GM12878 (cell line): Measurements from ENCODE around the gene WDR72. TPM values are rescaled to one million over a fixed set of nuclear protein-coding genes. Genes with fewer than 3 reads are reported as not detected.

Experiments
- ATAC-seq: fragments of 200-7000 bp; cut with Tn5 transposase; 3 replicates; pipeline ENCODE4 v1.9.1; 2020; ENCODE audit warnings: mild to moderate bottlenecking, moderate library complexity
- BruUV-seq: library from RNA; stranded (reverse); fragments of 400-500 nt; replicated peaks from 2 replicates; lab custom pipeline; 2021; lab: Mats Ljungman, UMichigan
- CTCF ChIA-PET: fragments of 300-600 bp; sonication (Branson Sonifier 250); formaldehyde crosslinking; extraction: SDS; loops from one replicate; lab custom pipeline; 2021; ENCODE audit warnings: inconsistent platforms; lab: Yijun Ruan, JAX
- POLR2A ChIA-PET: fragments of 350-600 bp; formaldehyde crosslinking; extraction: SDS; loops from one replicate; lab custom pipeline; 2021; ENCODE audit warnings: inconsistent platforms; lab: Charles Lee
- RAD21 ChIA-PET: fragments of 300-600 bp; sonication (Branson Sonifier 250); formaldehyde crosslinking; loops from one replicate; lab custom pipeline; 2023; ENCODE audit warnings: antibody characterized with exemption; ENCODE audit not compliant: unreplicated experiment; lab: Charles Lee
- SMC1A ChIA-PET: fragments of 300-600 bp; sonication (Branson Sonifier 250); formaldehyde crosslinking; loops from one replicate; lab custom pipeline; 2023; ENCODE audit not compliant: unreplicated experiment, uncharacterized antibody; lab: Charles Lee
- DNase-seq: peaks from one replicate; pipeline ENCODE4 v3.0.0-alpha.2; 2011; ENCODE audit warnings: low read depth, low spot score
- FAIRE-seq: peaks from 3 replicates; lab custom pipeline; 2011; peaks lifted over from hg19 to GRCh38; lab: Jason Lieb, UNC
- H2AFZ ChIP-seq: 2 replicates; pipeline ENCODE4 v1.6.0; 2011; ENCODE audit warnings: low read depth, low read length, control low read depth; ENCODE audit not compliant: control insufficient read depth
- H3K27ac ChIP-seq: 2 replicates; pipeline ENCODE4 v1.5.1; 2011; ENCODE audit warnings: control low read depth; ENCODE audit not compliant: control insufficient read depth, insufficient read depth
- H3K27me3 ChIP-seq, 2 experiments: replicated peaks in 1 of 2; 2 replicates each; pipeline versions ENCODE4 v1.6.0 to v1.6.1; 2011; ENCODE audit warnings: low read length in 1 of 2; ENCODE audit not compliant: control insufficient read depth in 2 of 2, insufficient read depth in 2 of 2
- H3K36me3 ChIP-seq, 2 experiments: 2 replicates each; pipeline ENCODE4 v1.5.1; 2011; ENCODE audit warnings: low read length in 1 of 2; ENCODE audit not compliant: control insufficient read depth in 2 of 2, insufficient read depth in 2 of 2
- H3K4me1 ChIP-seq: 2 replicates; pipeline ENCODE4 v1.6.1; 2011; ENCODE audit warnings: mild to moderate bottlenecking, low read length, moderate library complexity, mixed read lengths; ENCODE audit not compliant: control insufficient read depth, insufficient read depth
- H3K4me2 ChIP-seq: 2 replicates; pipeline ENCODE4 v1.6.0; 2011; ENCODE audit warnings: control low read depth; ENCODE audit not compliant: control insufficient read depth, insufficient read depth
- H3K4me3 ChIP-seq: fragments of 200-600 bp; sonication (generic); 2 replicates; pipeline ENCODE4 v1.5.1; 2016
- H3K79me2 ChIP-seq: 2 replicates; pipeline ENCODE4 v1.6.0; 2011; ENCODE audit warnings: low read length; ENCODE audit not compliant: control insufficient read depth, insufficient read depth
- H3K9ac ChIP-seq: 2 replicates; pipeline ENCODE4 v1.8.0; 2011; ENCODE audit warnings: low read length, control low read depth, mixed read lengths; ENCODE audit not compliant: control insufficient read depth, insufficient read depth
- H3K9me3 ChIP-seq: replicated peaks from 3 replicates; pipeline ENCODE4 v1.5.1; 2011; ENCODE audit warnings: mild to moderate bottlenecking, low read length; ENCODE audit not compliant: control insufficient read depth, insufficient read depth
- H4K20me1 ChIP-seq: 2 replicates; pipeline ENCODE4 v1.6.0; 2011; ENCODE audit not compliant: control insufficient read depth, insufficient read depth
- BCL3 ChIP-seq: IDR thresholded peaks from 2 replicates; pipeline ENCODE4 v1.6.1; 2011; ENCODE audit warnings: borderline replicate concordance, low read depth, mild to moderate bottlenecking, moderate library complexity, low read length; ENCODE audit not compliant: insufficient read depth, poor library complexity, severe bottlenecking
- CBFB ChIP-seq: IDR thresholded peaks from 2 replicates; pipeline ENCODE4 v1.6.1; 2016; ENCODE audit warnings: antibody characterized with exemption, low read depth
- CREB1 ChIP-seq: IDR thresholded peaks from 2 replicates; pipeline ENCODE4 v1.6.1; 2012; ENCODE audit warnings: low read depth, mild to moderate bottlenecking, inconsistent platforms
- ETV6 ChIP-seq, 2 experiments: fragments of 450-650 bp in 1 of 2; IDR thresholded peaks in 1 of 2; conservative IDR thresholded peaks in 1 of 2; 2 replicates each; pipeline ENCODE4 v1.6.1; 2014; ENCODE audit warnings: antibody characterized with exemption in 1 of 2, borderline replicate concordance in 1 of 2, low read depth in 1 of 2, mild to moderate bottlenecking in 1 of 2, moderate library complexity in 1 of 2
- NBN ChIP-seq: fragments of 450-650 bp; IDR thresholded peaks from 2 replicates; pipeline ENCODE4 v1.6.1; 2016
- NKRF ChIP-seq: fragments of 450-650 bp; conservative IDR thresholded peaks from 2 replicates; pipeline ENCODE4 v1.6.1; 2017; ENCODE audit warnings: mild to moderate bottlenecking, moderate library complexity
- PML ChIP-seq: IDR thresholded peaks from 2 replicates; pipeline ENCODE4 v1.6.1; 2012; ENCODE audit warnings: low read length, inconsistent platforms
- SMAD1 ChIP-seq: fragments of 450-650 bp; IDR thresholded peaks from 2 replicates; pipeline ENCODE4 v1.6.1; 2018; ENCODE audit warnings: mild to moderate bottlenecking, low read depth; ENCODE audit not compliant: partially characterized antibody
- SREBF2 ChIP-seq: IDR thresholded peaks from 2 replicates; pipeline ENCODE4 v1.6.1; 2012; ENCODE audit warnings: mild to moderate bottlenecking, low read length
- ZNF384 ChIP-seq: IDR thresholded peaks from 2 replicates; pipeline ENCODE4 v1.6.1; 2012; ENCODE audit warnings: low read depth, mild to moderate bottlenecking, low read length, improper control_type of control experiment, borderline replicate concordance
- ZNF622 ChIP-seq: fragments of 450-650 bp; IDR thresholded peaks from 2 replicates; pipeline ENCODE4 v1.6.1; 2017; ENCODE audit warnings: mild to moderate bottlenecking, inconsistent platforms
- WGBS: methylation state at CpG from one replicate; pipeline ENCODE4 v1.1.6; 2016; ENCODE audit warnings: low lambda C conversion rate; ENCODE audit not compliant: insufficient replicate concordance, insufficient coverage; ENCODE audit errors: missing lambda C conversion rate; 5-methylcytosine and 5-hydroxymethylcytosine counted together
- in situ Hi-C: fragments of 300-500 bp; cut with MboI; formaldehyde crosslinking; loops from 9 replicates; pipeline ENCODE4 v1.14.3; 2018; ENCODE audit warnings: mixed read lengths
- intact Hi-C: fragments of 100-400 bp; cut with micrococcal nuclease; formaldehyde crosslinking; loops from one replicate; pipeline ENCODE4 v1.14.2; 2022; ENCODE audit not compliant: unreplicated experiment
- polyA plus RNA-seq, 11 experiments: library from polyadenylated mRNA; depleted of rRNA in 4 of 11; unstranded in 6 of 11; stranded (reverse) in 5 of 11; fragments of >200 nt; fragmentation: Nextera tagmentation in 4 of 11; fragmentation: Illumina TruSeq in 1 of 11; extraction: Ambion mirVana in 4 of 11; extraction: Trizol in 1 of 11; gene quantifications; 1 replicate in 1 of 11; 2 replicates in 10 of 11; pipeline versions ENCODE4 v1.2.1 to v1.2.3, GENCODE V29; 2011 to 2016; ENCODE audit warnings: inconsistent platforms in 2 of 11, missing spikeins in 2 of 11, low read depth in 1 of 11
- total RNA-seq, 4 experiments: library from RNA; depleted of rRNA in 3 of 4; stranded (reverse); fragments of >200 nt in 3 of 4; fragmentation: Illumina TruSeq in 1 of 4; extraction: Trizol in 1 of 4; gene quantifications; 2 replicates each; pipeline versions ENCODE4 v1.2.1 to v1.2.3, GENCODE V29; 2013 to 2021
- TF ChIP-seq, protein P1 (sequence below): fragments of 450-650 bp; IDR thresholded peaks from 2 replicates; pipeline ENCODE4 v1.6.1; 2014; ENCODE audit warnings: mild to moderate bottlenecking

WDR72 gene
- total and polyA plus RNA-seq, 10 of the 15 experiments (the other 5 are each of a cell fraction or from before 2014, with no cell fraction given) = 0.03 TPM; not detected in 9

DNA sequence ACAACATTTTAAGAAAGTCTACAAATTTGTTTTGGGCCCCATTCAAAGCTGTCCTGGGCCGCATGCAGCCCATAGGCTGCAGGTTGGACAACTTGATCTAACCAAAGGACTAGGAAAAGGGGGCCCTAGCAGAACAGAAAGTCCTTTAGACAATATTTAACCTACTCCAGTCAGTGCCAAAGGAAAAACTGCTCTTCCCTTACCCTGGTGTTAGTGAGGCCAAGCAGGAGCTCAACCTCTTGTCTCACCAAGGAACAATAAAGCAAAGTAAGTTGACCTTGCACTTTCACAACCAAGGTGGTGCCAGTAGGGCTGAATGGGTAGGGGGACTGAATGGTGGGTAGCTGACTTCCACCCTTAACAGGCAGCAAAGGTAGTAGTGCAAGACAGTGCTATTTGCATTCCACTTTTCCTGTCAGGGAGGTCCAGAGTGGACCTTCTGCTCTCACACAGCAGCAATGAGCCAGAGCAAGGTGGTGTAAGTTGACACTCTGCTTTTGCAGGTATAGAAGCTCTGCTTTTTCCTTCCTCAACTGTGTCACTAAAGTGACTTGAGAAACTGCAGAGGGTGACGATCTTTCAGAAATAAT is 124.9 kb downstream of the WDR72 start:
- H3K9ac ChIP-seq = no peak overlapping the region
- H3K36me3 ChIP-seq = no peaks in the 10 kb centered on the region
- 27% methylated on average over 2 of the region's 2 CpGs for WGBS
- no peaks in the 10 kb centered on the region for H3K27me3 ChIP-seq
- RAD21 ChIA-PET = no interaction called here
- no peak overlapping the region for H3K4me2 ChIP-seq
- DNase-seq (no peak), FAIRE-seq (no peak), ATAC-seq (no peak)
- H3K4me1 ChIP-seq = no peaks in the 10 kb centered on the region
- TF ChIP-seq ZNF622 = no peak
- no peak for TF ChIP-seq BCL3
- SMC1A ChIA-PET = interaction anchor here (0.6 to 0.8 kb wide), 2 partner anchors 29 to 81 kb away, joined by 3 read pairs; no protein-coding TSS in a partner anchor
- no peak overlapping the region for H3K27ac ChIP-seq
- intact Hi-C loops = no loop called here
- no peaks in the 10 kb centered on the region for H4K20me1 ChIP-seq
- POLR2A ChIA-PET = no interaction called here
- CTCF ChIA-PET = interaction anchor here (0.8 kb wide), 1 partner anchor 15 kb away, joined by 4 read pairs; no protein-coding TSS in a partner anchor
- H3K9me3 ChIP-seq = no peaks in the 10 kb centered on the region; the same call in 2 of the 3 replicates
- no peaks in the 10 kb centered on the region for H3K79me2 ChIP-seq
- in situ Hi-C loops = no loop called here
- BruUV-seq = no TSS peak
- no peak overlapping the region for H3K4me3 ChIP-seq
- H2AFZ ChIP-seq = no peak overlapping the region

GRCh38 chr15:53627279-53627678 is 132.2 kb downstream of the WDR72 start:
- H3K27ac ChIP-seq = no peak overlapping the region
- 24% methylated on average over 3 of the region's 3 CpGs for WGBS
- in situ Hi-C loops = no loop called here
- no peaks in the 10 kb centered on the region for H3K4me1 ChIP-seq
- TF ChIP-seq NBN (no peak), ZNF384 (no peak), ETV6 (conservative IDR thresholded peaks at IDR 0.05 in 1 of 2, IDR thresholded peaks at IDR 0.05 in 1 of 2; ENCODE audit: borderline replicate concordance in 1 of 2, low read depth in 1 of 2) (no peak), SMAD1 (no peak), CREB1 (no peak), PML (no peak), NKRF (no peak), CBFB (no peak), SREBF2 (no peak)
- TF ChIP-seq, protein P1, sequence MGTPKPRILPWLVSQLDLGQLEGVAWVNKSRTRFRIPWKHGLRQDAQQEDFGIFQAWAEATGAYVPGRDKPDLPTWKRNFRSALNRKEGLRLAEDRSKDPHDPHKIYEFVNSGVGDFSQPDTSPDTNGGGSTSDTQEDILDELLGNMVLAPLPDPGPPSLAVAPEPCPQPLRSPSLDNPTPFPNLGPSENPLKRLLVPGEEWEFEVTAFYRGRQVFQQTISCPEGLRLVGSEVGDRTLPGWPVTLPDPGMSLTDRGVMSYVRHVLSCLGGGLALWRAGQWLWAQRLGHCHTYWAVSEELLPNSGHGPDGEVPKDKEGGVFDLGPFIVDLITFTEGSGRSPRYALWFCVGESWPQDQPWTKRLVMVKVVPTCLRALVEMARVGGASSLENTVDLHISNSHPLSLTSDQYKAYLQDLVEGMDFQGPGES = no peak
- TF ChIP-seq, all 136 proteins: peak for 0
- no peak for DNase-seq
- Histone ChIP-seq H3K9ac (no peak overlapping the region), H3K27me3 (no peaks in the 10 kb centered on the region), H2AFZ (no peak overlapping the region), H4K20me1 (no peaks in the 10 kb centered on the region), H3K36me3 (no peaks in the 10 kb centered on the region), H3K4me2 (no peak overlapping the region), H3K9me3 (no peaks in the 10 kb centered on the region; the same call in 2 of the 3 replicates), H3K4me3 (no peak overlapping the region), H3K79me2 (no peaks in the 10 kb centered on the region)
- intact Hi-C loops = no loop called here
- CTCF ChIA-PET = no interaction called here
- POLR2A ChIA-PET = no interaction called here
- SMC1A ChIA-PET = no interaction called here
- BruUV-seq = no TSS peak
- RAD21 ChIA-PET = interaction anchor here (0.6 kb wide), 1 partner anchor 1590 kb away, joined by 3 read pairs; no protein-coding TSS in a partner anchor
- ATAC-seq = no peak
- no peak for FAIRE-seq
